ENCODE results near the gene INAFM2. TPM values are rescaled to one million over a fixed set of nuclear protein-coding genes. Genes with fewer than 3 reads are reported as not detected.

Gene INAFM2
- total and polyA plus RNA-seq, 9 of the 15 experiments (the other 6 are each of a cell fraction or from before 2014, with no cell fraction given): 11.8 to 43.1 (median 27.2) TPM

GRCh38 chr15:40275954-40276353, 47.5 kb upstream of the INAFM2 start:
- intact Hi-C loops (cut with micrococcal nuclease) (no loop called here), in situ Hi-C loops (cut with MboI) (loop anchor here (5.0 kb wide), 1 partner anchor 36 kb away; no protein-coding TSS in a partner anchor)
- Histone ChIP-seq H3K9me1 (ENCODE audit: control insufficient read depth, insufficient read depth, low read length) (no peaks in the 10 kb centered on the region), H3K4me2 (ENCODE audit: insufficient read depth, low read length) (no peak overlapping the region), H3K4me1 (replicated peaks in 1 of 2; ENCODE audit: control insufficient read depth in 2 of 2, insufficient read depth in 2 of 2, low read length in 2 of 2) (peaks cover 13 to 45% of the 10 kb centered on the region in 2 experiments), H3K9me3 (replicated peaks; ENCODE audit: control insufficient read depth, insufficient read depth, low read depth, low read length) (no peaks in the 10 kb centered on the region), H3K9ac (ENCODE audit: insufficient read depth in 1 of 2, low read depth in 2 of 2, low read length in 2 of 2) (peak overlapping the region in 1 of 2 experiments; percentile 24; a peak in 1 of 4 replicates), H3K4me3 (no peak overlapping the region), H3K79me2 (ENCODE audit: control insufficient read depth, insufficient read depth, low read length) (no peaks in the 10 kb centered on the region), H3K36me3 (ENCODE audit: control insufficient read depth, insufficient read depth, low read length) (no peaks in the 10 kb centered on the region), H3K27ac (ENCODE audit: extremely low read depth, low read depth, low read length) (no peak overlapping the region), H4K20me1 (replicated peaks; ENCODE audit: control insufficient read depth, insufficient read depth, low read length) (0 out of 2 replicates have a peak, but pooled peaks cover 3% of the 10 kb centered on the region), H2AFZ (ENCODE audit: low read depth, low read length) (no peak overlapping the region), H3K27me3 (ENCODE audit: control insufficient read depth in 2 of 2, insufficient read depth in 2 of 2, low read length in 2 of 2) (peaks cover 0 to 16% of the 10 kb centered on the region in 2 experiments; a peak in 2 of 5 replicates)
- ChIA-PET CTCF (ENCODE audit: low intra/inter-chr PET ratio) (interaction anchor here (0.6 to 7.1 kb wide), 6 partner anchors 11 to 246 kb away, joined by 3 to 218 read pairs (median 10); no protein-coding TSS in a partner anchor), POLR2A (interaction anchor here (1.0 kb wide), 1 partner anchor 11 kb away, joined by 3 read pairs; no protein-coding TSS in a partner anchor)
- 69% methylated on average over 5 of the region's 7 CpGs for WGBS (ENCODE audit: insufficient coverage, low coverage, missing lambda C conversion rate)
- no peak for FAIRE-seq
- no peak for DNase-seq (ENCODE audit: extremely low read depth in 1 of 4, low spot score in 3 of 4)
- BruUV-seq (replicated peaks): no TSS peak
- TF ChIP-seq NCOA1 (IDR thresholded peaks at IDR 0.05; ENCODE audit: low read depth): no peak
- TF ChIP-seq EGR1 (conservative IDR thresholded peaks at IDR 0.05): no peak
- no peak for TF ChIP-seq HOMEZ (CRISPR knock-in tag; IDR thresholded peaks at IDR 0.05)
- no peak for TF ChIP-seq ZNF140 (CRISPR knock-in tag; IDR thresholded peaks at IDR 0.05)
- no peak for TF ChIP-seq ZNF586 (CRISPR knock-in tag; conservative IDR thresholded peaks at IDR 0.05)
- TF ChIP-seq ARHGAP35 (IDR thresholded peaks at IDR 0.05; ENCODE audit: partially characterized antibody): no peak
- TF ChIP-seq ZNF695 (CRISPR knock-in tag; IDR thresholded peaks at IDR 0.05): no peak
- no peak for TF ChIP-seq EP300 (IDR thresholded peaks at IDR 0.05; ENCODE audit: low read length)
- no peak for TF ChIP-seq ZKSCAN1 (IDR thresholded peaks at IDR 0.05; ENCODE audit: low read depth, low read length)
- no peak for TF ChIP-seq IFI16 (CRISPR knock-in tag; IDR thresholded peaks at IDR 0.05)
- no peak for TF ChIP-seq PHB (CRISPR knock-in tag; IDR thresholded peaks at IDR 0.05)
- ATAC-seq: no peak

Data from K562 (cell line).